ENCODE results near the gene SLC27A6.

DNA sequence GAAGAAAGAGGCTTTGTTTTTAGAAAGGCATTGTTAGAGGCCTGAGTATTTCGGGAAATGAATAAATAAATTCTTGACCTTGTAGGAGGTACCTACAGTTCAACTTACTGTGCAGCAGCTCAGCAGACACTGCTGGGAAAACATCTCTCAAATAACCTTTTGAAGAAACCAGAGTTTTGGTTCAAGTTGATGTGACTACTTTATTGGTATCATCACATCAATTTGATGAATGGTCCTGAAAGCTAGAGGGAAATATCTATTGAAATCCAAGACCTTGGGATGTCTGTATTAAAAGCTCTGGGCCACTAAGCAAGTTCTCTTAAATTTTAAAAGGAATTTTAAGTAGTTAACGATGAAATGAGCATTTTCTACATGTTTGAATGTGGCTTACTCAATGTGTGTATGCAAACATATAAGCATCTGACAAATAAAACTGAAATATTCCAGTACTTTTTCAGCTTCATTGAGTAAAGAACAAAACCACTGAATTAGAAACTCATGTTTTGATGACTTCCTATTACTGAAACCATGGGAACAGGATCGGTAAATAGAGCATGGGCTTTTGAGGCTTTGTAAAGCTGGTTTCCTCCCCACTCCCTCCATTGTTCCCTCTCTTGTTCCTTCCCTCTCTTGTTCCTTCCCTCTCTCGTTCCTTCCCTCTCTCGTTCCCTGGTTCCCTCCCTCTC, 36.7 kb downstream of the SLC27A6 start:
- no peak for TF ChIP-seq EZH2 (IDR thresholded peaks at IDR 0.05; ENCODE audit: low read length, missing control alignments)
- TF ChIP-seq, protein P1, sequence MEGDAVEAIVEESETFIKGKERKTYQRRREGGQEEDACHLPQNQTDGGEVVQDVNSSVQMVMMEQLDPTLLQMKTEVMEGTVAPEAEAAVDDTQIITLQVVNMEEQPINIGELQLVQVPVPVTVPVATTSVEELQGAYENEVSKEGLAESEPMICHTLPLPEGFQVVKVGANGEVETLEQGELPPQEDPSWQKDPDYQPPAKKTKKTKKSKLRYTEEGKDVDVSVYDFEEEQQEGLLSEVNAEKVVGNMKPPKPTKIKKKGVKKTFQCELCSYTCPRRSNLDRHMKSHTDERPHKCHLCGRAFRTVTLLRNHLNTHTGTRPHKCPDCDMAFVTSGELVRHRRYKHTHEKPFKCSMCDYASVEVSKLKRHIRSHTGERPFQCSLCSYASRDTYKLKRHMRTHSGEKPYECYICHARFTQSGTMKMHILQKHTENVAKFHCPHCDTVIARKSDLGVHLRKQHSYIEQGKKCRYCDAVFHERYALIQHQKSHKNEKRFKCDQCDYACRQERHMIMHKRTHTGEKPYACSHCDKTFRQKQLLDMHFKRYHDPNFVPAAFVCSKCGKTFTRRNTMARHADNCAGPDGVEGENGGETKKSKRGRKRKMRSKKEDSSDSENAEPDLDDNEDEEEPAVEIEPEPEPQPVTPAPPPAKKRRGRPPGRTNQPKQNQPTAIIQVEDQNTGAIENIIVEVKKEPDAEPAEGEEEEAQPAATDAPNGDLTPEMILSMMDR (conservative IDR thresholded peaks at IDR 0.05 in 1 of 2, IDR thresholded peaks at IDR 0.05 in 1 of 2; ENCODE audit: low read depth in 1 of 2, low read length in 2 of 2), result no peak

Data from fibroblast of lung (primary cell).